ENCODE results near the gene TSN.

Gene TSN

DNA sequence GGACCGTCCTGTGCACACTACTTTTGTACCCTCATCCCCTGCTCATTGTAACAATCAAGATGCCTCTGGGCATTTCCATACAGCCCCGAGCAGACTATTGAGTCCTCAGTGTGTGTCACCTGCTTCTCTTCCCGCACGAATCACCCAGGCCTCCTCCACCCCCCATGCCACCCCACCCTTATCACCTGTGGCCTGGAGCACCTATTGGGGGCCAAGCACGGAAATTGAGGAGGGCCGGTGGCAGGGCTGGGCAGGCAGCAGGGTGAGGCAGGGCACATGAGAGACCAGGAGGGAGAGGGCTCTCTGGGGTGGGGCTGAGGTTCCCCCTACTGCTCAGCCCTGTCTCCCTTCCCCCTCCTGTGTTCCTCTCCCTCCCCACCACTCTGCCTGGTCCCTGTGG is 14.5 kb upstream of the TSN start:
- Histone ChIP-seq H3K27ac (no peak overlapping the region), H3K4me3 (no peak overlapping the region)

DNA sequence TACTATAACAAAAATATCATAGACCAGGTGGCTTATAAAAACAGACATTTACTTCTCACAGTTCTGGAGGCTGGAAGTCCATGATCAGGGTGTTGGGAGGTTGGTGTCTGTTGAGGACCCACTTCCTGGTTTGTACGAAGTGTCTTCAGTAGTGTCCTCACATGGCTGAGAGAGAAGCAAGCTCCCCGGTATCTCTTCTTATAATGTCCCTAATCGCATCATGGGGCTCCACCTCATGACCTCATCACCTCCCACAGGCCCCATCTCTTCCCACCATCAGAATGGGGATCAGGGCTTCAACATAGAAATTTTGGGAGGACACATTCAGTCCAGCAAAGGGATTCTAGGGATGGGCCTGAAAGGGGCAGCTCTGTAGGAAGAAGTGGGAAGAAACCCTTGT is 14.0 kb upstream of the TSN start:
- H3K4me3 ChIP-seq, result no peak overlapping the region
- H3K27ac ChIP-seq, result no peak overlapping the region

DNA sequence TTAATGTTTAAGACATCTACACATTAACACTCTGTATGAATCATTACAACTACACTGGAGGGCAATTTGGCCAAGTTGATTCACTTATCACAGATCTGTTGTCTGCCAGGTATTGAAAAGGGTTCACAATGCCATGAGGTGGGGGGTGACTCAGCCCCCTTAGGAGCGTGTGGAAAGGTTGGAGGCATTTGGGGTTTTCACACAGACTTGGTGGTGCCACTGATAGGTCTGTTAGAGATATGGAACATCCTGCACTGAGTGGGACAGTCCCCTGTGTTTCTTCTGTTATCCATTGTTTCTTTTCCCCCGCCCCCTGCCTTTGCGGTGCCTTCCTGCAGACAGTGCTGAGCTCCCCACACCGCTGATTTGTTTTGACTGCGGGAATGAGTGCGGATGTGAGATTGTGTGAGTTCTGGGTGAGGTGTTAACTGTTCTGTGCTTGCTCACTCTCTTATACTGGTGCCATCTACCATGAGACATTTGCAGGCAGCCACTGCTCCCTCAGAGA is 9.3 kb upstream of the TSN start:
- H3K27ac ChIP-seq, result no peak overlapping the region
- no peak overlapping the region for H3K4me3 ChIP-seq

DNA sequence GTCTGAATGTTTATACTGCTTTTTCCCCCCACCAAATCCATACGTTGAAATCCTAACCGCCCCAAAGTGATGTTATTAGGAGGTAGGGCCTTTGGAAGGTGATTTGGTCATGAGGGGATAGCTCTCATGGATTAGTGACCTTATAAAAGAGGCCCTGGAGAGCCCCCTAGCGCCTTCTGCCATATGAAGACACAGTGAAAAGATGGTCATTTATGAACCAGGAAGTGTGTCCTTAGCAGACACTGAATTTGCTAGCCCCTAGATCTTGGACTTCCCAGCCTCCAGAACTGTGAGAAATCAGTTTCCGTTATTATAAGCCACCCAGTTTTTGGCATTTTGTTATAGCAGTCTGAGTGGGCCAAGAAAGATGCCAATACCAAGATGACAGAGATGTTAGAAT is 7.2 kb upstream of the TSN start:
- H3K4me3 ChIP-seq, result no peak overlapping the region
- H3K27ac ChIP-seq, result no peak overlapping the region

DNA sequence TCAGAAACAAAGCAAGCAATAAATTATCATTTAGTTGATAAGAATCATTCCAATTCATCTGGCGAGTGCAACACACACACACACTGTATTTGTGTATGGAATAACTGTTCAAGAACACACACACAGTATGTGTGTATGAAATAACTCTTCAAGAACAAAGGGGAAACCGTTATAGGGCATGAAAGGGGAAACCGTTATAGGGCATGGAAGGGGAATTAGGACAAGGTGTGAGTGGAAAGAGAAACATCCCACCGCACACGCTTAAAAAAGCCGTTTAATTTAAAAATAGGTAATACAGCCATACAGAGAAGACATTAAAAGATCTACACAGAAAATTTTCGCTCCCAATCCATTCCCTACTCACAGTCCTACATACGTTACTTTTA is 607 bp upstream of the TSN start:
- Histone ChIP-seq H3K27ac (peak overlapping the region in 19 of 21 experiments; percentile 13 to 93 (median 85)), H3K4me3 (peak overlapping the region; percentile 54 to 100 (median 93))

DNA sequence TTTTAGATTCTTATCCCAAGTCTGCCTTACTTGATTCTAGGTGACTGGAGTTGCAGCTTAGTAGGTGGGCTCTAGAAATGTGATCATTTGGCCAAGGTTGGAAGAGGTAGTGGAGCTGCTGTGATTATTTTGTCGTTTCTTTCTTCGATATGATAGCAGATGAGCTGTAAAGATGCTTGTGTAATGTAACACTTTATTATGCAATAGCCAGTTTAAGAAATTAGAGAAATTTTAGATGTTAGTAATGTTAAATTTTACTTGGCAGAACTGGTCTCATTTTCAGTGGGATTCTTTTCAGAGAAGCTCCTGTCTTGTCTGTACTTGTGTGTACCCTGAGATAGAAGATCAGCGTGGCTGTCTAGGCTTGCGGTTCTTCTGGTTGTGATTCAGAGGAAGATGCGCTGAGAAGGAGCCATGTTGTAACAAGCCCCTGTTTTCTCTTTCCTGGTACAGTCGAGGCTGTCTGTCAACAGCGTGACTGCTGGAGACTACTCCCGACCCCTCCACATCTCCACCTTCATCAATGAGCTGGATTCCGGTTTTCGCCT is 9.3 kb downstream of the TSN start:
- Histone ChIP-seq H3K4me3 (no peak overlapping the region), H3K27ac (peak overlapping the region in 2 of 21 experiments; percentile 23 to 49)

DNA sequence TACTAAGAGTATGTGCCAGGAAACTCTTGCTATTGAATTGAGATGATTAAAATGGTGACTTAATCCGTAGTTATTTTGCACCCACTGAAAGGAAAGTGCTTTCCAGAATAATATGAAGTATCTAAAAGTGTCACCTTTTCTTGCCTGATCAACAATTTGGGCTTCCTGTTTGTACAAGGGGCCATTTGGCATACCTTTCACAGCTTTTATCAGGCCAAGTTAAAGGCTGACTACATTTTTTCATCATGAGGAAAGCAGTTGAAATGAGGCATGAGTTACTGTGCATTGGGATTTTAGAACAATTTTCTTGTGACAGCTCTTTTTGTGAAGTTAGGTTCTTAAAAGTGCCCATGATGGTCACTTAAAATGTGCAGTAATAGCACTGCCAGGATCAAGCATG is 11.2 kb downstream of the TSN start:
- Histone ChIP-seq H3K27ac (no peak overlapping the region), H3K4me3 (no peak overlapping the region)

DNA sequence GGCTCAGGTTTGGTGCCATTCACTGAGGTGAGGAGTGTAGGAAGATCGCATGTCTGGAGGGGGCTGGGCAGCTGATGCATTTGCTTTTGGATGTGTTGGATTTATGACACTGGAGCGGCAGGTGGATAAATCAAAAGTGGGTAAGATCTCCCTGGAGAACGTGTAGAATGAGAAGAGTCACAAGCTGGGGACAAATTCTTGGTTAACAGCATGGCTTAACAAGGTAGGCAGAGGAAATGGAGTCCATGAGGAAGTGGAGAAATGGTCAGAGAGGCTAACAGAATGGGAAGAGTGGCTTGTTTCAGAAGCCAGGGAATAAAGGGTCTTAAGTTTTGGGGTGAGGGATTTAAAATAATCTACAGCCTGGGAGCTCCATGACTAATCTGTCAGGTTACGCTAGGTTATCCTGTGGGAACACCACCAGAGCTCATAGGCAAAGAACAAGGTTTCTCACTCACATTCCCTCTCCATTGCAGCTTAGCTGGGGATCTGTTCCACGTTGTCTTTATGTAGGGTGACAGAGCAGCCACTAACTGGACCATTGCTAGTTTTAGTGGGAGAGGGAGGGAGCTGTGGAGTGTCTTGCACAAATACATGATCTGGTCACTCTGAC is 12.8 kb downstream of the TSN start:
- Histone ChIP-seq H3K27ac (no peak overlapping the region), H3K4me3 (no peak overlapping the region)

DNA sequence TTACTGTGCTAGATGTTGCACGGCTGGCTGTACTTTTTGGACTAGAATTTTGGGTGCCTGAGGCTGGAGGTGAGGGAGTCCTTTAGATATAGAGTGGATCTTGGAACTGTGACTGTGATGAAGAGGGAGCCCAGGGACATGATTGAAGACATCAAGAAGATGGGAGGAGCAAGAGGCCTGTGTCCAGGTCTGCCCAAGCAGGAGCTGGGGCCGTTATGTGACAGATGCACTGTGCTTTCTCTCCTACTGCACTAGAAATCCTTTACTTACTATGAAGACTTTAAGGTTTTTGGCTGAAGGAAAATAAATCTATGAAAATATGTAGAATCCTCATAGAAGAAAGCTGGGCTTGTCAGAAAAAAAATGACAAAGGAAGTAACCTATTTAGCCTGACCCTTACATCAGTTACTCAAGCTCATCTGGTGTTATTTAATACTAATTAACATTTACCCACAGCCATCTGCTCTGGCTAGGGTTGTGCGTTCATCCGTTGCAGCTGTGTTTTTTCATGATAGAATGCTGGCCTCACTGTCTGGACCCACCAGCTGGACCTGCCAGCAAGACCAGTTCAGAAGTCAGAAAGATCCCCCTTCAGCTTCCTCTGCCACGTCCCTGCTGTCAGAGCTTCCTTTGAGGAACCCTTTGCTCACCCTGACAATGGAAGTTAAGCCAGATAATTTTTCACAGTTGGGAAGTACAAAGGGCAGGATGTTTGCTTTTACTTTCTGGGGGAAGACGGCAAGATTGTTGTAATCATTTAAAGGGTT is 16.7 kb downstream of the TSN start:
- H3K27ac ChIP-seq, result peak overlapping the region in 2 of 21 experiments; percentile 21 to 25

DNA sequence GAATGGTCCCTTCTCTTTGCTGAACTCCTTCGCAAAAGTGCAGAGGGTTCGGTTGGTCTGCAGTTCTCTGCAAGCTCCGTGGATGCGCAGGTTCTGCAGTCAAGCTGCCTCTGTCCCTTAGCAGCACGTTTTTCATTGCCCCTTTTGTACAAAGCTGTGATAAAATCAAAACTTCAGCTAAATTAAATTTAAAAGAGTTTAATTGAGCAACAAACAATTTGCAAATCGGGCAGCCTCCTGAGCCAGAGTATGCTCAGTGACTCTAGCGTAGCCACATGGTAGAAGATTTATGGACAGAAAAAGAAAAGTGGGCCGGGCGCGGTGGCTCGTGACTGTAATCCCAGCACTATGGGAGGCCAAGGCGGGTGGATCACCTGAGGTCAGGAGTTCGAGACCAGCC is 18.8 kb downstream of the TSN start:
- Histone ChIP-seq H3K27ac (no peak overlapping the region), H3K4me3 (no peak overlapping the region)

More for the DNA sequence above, 16.7 kb downstream of the TSN start:
- H3K4me3 ChIP-seq, result no peak overlapping the region

DNA sequence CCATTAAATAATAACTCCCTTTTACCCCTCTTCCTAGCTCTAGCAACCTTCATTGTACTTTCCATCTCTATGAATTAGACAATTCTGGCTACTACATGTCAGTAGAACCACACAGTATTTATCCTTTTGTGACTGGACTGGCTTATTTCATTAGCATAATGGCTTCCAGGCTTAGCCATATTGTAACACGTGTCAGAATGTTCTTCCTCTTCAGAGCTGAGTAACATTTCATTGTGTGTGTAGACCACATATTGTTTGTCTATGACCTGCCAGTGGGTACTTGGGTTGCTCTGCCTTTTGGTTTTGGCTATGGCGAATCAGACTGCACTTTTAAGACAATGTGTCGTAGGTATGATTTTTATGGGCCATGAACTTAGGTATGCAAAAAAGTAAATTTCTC is 20.9 kb downstream of the TSN start:
- Histone ChIP-seq H3K27ac (no peak overlapping the region), H3K4me3 (no peak overlapping the region)

DNA sequence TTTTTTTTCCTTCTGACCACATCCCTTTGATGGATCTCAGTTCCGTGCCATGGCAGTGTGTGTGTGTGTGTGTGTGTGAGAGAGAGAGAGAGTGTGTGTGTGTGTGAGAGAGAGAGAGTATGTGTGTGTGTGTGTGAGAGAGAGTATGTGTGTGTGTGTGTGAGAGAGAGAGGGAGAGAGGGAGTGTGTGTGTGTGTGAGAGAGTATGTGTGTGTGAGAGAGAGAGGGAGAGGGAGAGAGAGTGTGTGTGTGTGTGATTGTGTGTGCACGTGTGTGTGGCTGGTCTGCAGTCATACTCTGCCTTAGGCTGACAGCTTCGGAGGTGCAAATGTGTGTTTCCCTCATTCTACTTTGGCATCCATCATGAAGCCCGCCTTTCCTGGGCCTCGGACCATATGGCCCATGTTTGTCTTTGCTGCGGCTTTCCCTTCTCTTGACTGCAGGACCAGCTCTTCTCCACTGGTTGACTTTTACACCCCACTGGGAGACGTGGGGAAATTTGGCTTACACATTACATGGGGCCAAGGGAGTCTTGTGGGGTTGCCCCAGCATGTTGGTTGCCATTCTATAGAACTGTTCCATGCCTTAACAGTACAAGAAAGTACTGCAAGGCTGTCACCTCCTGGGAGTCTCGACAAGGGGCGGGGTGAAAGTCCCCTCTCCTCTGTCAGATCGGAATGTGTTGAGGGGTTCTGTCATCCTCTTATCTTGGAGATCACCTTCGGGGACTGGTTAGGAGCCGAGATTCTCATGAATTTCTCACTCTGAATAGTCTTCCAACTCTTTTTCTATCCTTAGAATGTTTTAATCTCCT is 21.6 kb downstream of the TSN start:
- Histone ChIP-seq H3K4me3 (no peak overlapping the region), H3K27ac (no peak overlapping the region)

DNA sequence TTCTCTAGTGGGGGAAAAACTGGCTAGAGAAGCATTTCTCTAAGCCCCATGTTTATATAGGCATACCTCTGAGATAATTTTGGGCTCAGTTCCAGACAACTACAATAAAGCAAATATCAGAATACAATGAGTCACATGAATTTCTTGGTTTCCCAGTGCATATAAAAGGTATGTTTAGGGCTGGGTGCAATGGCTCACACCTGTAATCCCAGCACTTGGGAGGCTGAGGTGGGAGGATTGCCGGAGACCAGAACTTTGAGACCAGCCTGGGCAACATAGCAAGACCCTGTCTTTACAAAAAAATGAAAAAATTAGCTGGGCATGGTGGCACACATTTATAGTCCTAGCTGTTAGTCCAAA is 22.2 kb downstream of the TSN start:
- Histone ChIP-seq H3K27ac (no peak overlapping the region), H3K4me3 (no peak overlapping the region)

DNA sequence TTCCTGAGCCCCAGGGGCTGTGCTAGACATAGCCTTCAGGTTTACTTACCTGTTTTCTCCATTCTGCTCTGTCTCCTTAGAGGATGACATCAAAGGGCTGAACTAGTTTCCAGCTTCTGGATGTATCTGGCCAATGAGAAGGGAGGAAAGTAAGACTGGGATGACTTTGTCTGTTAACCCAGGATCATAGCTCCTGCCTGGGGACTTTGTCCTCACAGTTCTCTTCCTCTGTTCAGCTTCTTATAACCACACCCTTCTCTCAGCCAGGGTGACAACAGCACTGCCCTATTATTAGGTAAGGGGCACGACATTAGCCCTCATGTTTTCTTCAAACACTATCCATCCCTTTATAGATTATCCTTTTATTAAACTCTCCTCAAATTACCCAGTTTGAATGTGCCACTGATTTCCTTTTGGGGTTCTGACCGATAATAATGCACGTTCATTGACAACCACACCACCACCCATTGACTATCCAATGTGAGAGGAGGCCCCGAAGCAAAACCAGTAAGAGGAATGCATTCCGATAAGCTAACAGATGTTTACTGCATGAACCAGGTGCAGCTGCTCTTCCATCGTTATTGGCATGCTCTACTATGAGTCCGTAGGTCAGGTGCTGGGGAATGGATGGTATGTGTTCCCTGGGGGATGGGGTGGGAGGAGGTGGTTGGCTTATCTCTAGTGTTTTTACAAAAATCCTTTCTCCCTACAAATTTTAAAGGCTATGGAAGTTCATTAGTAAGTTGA is 23.5 kb downstream of the TSN start:
- H3K4me3 ChIP-seq, result no peak overlapping the region
- H3K27ac ChIP-seq, result no peak overlapping the region

DNA sequence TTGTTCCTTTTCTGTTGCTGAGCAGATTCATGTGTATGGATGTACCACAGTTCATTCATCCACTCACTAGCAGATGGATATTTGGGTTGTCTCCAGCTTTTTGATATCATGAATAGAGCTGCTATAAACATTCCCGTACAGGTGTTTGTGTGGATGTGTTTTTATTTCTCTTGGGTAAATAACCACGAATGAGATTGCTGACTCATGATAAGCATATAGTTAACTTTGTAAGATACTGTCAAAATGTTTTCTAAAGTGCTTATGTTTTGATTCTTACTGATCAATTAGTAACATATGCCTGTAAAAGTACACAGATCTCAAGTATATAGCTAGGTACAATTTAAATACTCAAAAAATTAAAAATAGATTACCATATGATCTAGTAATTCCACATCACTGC is 27.7 kb downstream of the TSN start:
- no peak overlapping the region for H3K4me3 ChIP-seq
- no peak overlapping the region for H3K27ac ChIP-seq

DNA sequence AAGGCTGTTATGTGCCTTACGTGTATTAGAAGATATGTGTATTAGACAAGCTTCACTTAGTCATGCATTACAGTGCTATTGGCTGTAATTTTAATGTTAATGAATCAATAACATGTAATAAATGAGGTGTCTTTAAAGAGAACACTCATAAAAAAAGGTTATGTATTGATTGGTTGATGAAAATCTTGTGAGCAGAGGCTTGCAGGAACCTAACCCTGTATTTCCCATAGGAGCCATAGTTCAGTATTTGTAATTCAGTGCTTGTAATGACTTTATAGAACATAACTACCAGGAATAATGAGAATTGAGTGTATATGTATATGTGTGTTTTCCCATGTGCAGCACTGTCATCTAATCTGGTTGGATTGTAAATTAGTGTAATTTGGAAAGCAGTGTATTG is 33.2 kb downstream of the TSN start:
- Histone ChIP-seq H3K27ac (no peak overlapping the region), H3K4me3 (no peak overlapping the region)

DNA sequence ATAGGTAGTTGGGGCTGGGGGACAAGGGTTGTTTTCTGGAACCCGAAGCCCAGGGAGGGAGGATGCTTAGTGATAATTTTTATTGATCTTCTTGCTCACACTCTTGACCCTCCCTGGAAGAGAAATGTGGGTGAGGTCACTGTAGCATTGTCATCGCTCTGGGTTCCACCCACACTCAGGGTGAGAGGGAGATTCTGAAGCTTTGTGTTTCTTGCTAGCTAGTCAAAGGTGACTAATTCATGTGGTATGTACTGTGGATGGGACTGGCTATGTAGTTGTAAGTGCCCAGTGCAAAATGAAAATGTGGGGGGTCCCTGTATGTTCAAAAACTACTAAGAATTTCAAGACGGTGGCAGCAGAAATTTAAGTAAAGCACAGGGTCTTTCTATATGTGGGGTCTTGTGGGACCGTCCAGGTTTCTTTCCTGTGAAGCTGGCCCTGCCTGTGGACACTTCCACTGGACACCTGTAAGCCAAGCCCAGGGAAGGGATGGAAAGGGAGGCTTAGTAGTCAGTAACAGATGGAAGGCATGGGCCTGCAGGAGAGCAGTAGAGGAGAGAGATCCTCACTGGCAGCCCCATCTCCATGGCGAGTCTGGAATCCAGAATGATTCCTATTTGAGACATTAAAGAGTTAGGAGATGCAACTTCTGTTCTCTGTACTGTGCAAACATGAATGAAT is 35.0 kb downstream of the TSN start:
- H3K27ac ChIP-seq, result no peak overlapping the region
- no peak overlapping the region for H3K4me3 ChIP-seq

DNA sequence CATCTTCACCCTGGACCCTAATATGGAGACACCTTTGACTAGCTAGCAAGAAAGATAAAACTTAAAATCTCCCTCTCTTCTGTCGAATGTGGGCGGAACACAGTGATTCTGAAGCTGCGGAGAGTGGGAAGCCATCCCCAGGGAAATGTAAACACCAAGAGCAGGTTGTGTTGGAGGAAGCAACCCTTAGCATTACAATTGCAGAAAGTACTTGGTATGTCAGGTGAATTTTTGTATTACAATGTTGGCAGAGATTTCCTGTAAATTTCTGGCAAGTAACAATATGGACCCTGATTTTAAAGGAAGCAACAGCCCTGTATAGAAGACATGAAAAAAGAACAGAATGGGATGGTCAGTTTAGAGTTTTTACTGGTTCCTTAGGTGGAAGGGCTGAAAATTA is 35.8 kb downstream of the TSN start:
- no peak overlapping the region for H3K27ac ChIP-seq
- H3K4me3 ChIP-seq, result no peak overlapping the region

DNA sequence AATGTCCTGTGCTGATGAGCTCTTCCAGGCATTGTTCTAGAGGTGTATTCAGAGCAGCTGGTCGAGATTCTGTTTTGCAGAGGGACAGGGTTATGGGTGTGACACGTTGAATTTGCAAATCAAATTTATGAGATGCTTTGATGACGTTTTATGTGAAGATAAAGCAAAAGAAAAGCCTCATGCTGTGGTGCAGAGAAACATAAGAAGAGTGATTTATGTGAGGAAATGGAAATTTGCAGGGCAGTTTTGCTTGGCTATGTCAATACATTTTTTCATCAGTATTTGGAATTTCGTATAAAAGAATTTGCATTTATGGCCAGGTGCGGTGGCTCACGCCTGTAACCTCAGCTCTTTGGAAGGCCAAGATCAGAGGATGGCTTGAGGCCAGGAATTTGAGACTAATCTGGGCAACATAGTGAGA is 36.4 kb downstream of the TSN start:
- Histone ChIP-seq H3K4me3 (no peak overlapping the region), H3K27ac (no peak overlapping the region)

Data from skin epidermis (tissue), 12 donors.